ENCODE data around the gene FAM24B. TPM values are rescaled to one million over a fixed set of nuclear protein-coding genes. Genes with fewer than 3 reads are reported as not detected.

The FAM24B gene
- total RNA-seq, 1 experiment from 2014 or later, result 19.0 TPM

DNA sequence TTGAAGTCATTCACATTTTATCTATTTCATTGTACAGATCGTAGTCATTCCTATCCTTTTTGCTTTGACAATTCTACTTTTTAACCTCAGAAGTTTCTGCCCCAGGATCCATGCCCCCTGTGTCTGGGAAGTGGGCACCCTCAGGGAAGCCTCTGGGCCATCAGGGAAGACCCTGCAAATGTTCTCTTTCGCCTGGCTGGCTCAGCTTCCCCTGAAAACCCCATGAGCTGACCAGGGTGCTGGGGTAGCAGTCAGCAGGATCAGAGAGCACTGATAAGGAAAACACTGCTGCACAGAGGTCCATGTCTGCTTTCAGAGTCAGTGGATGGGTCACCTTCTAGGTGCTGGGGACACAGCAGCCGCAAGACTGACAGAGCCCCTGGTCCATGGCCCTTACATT is 57.6 kb downstream of the FAM24B start:
- TF ChIP-seq, protein P1, sequence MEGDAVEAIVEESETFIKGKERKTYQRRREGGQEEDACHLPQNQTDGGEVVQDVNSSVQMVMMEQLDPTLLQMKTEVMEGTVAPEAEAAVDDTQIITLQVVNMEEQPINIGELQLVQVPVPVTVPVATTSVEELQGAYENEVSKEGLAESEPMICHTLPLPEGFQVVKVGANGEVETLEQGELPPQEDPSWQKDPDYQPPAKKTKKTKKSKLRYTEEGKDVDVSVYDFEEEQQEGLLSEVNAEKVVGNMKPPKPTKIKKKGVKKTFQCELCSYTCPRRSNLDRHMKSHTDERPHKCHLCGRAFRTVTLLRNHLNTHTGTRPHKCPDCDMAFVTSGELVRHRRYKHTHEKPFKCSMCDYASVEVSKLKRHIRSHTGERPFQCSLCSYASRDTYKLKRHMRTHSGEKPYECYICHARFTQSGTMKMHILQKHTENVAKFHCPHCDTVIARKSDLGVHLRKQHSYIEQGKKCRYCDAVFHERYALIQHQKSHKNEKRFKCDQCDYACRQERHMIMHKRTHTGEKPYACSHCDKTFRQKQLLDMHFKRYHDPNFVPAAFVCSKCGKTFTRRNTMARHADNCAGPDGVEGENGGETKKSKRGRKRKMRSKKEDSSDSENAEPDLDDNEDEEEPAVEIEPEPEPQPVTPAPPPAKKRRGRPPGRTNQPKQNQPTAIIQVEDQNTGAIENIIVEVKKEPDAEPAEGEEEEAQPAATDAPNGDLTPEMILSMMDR (IDR thresholded peaks at IDR 0.05; ENCODE audit: insufficient read depth in 1 of 2, low read depth in 1 of 2, low read length in 1 of 2, severe bottlenecking in 1 of 2, unreplicated experiment in 1 of 2), result no peak
- Mint-ChIP-seq H3K4me1 (ENCODE audit: low read depth, unreplicated experiment) (no peaks in the 10 kb centered on the region), H3K27me3 (ENCODE audit: insufficient read depth, unreplicated experiment) (peaks cover 40% of the 10 kb centered on the region), H3K4me3 (ENCODE audit: unreplicated experiment) (no peak overlapping the region), H3K27ac (ENCODE audit: unreplicated experiment) (no peak overlapping the region), H3K36me3 (ENCODE audit: insufficient read depth, unreplicated experiment) (no peaks in the 10 kb centered on the region), H3K9me3 (ENCODE audit: unreplicated experiment) (no peaks in the 10 kb centered on the region)
- ChIA-PET CTCF (no interaction called here), POLR2A (no interaction called here)
- no peak for DNase-seq
- no peaks in the 10 kb centered on the region for H3K9me3 ChIP-seq
- no peaks in the 10 kb centered on the region for H3K4me1 ChIP-seq
- no peak overlapping the region for H3K4me3 ChIP-seq (ENCODE audit: low read depth, low read length)
- H3K27me3 ChIP-seq (replicated peaks; ENCODE audit: control insufficient read depth, insufficient read depth, low read length), result no peaks in the 10 kb centered on the region
- no peaks in the 10 kb centered on the region for H3K36me3 ChIP-seq (ENCODE audit: control insufficient read depth, insufficient read depth, low read length)
- intact Hi-C loops (cut with micrococcal nuclease; ENCODE audit: unreplicated experiment), result no loop called here
- BruUV-seq (replicated peaks), result no TSS peak

DNA sequence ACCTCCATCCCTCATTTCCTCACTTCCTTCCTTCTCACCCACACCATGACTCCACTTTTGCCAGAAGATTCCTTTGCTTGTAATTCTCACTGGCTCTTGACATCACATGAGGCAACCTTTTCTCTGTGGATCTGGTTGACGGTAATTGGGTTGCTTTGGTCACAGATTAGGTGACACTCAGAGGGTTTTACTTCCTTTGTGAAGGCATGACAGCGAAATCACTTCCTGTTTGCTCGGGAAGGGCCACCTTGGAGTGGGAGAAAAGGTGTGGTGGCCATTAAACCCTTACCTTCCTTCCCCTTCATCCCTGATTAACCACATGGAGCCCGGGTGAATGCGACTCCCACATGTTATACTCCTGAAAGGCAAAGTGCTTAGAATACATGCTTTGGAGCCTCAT is 63.9 kb downstream of the FAM24B start:
- Mint-ChIP-seq H3K4me3 (ENCODE audit: unreplicated experiment) (no peak overlapping the region), H3K27ac (ENCODE audit: unreplicated experiment) (no peak overlapping the region), H3K27me3 (ENCODE audit: insufficient read depth, unreplicated experiment) (peaks cover 22% of the 10 kb centered on the region), H3K9me3 (ENCODE audit: unreplicated experiment) (no peaks in the 10 kb centered on the region), H3K36me3 (ENCODE audit: insufficient read depth, unreplicated experiment) (no peaks in the 10 kb centered on the region), H3K4me1 (ENCODE audit: low read depth, unreplicated experiment) (no peaks in the 10 kb centered on the region)
- H3K36me3 ChIP-seq (ENCODE audit: control insufficient read depth, insufficient read depth, low read length), result no peaks in the 10 kb centered on the region
- ChIA-PET POLR2A (no interaction called here), CTCF (no interaction called here)
- intact Hi-C loops (cut with micrococcal nuclease; ENCODE audit: unreplicated experiment), result no loop called here
- no peak overlapping the region for H3K4me3 ChIP-seq (ENCODE audit: low read depth, low read length)
- H3K27me3 ChIP-seq (replicated peaks; ENCODE audit: control insufficient read depth, insufficient read depth, low read length), result no peaks in the 10 kb centered on the region
- DNase-seq, result no peak
- H3K9me3 ChIP-seq, result no peaks in the 10 kb centered on the region
- H3K4me1 ChIP-seq, result no peaks in the 10 kb centered on the region
- BruUV-seq (replicated peaks), result no TSS peak
- TF ChIP-seq, protein P1 (IDR thresholded peaks at IDR 0.05; ENCODE audit: insufficient read depth in 1 of 2, low read depth in 1 of 2, low read length in 1 of 2, severe bottlenecking in 1 of 2, unreplicated experiment in 1 of 2), result no peak

DNA sequence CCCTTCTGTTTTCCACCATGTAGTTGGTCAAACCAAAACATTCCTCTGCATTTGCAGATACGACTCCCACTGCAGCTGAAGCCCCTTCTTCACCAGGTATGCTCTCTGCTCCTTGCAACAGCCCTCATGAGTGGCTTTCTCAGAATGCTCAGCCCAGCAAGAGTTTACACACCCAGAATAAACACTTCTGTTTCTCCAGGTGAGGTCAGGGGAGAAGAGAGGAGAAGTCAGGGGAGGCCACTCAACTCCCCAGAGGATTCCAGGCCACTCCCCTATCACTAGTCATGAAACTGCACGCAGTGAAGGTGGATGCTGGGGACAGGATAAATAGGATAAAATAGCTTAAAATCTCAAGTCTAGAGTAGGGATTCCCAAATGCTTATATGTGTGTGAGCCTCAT is 64.9 kb downstream of the FAM24B start:
- no peak overlapping the region for H3K27ac Mint-ChIP-seq (ENCODE audit: unreplicated experiment)
- H3K36me3 Mint-ChIP-seq (ENCODE audit: insufficient read depth, unreplicated experiment), result no peaks in the 10 kb centered on the region
- TF ChIP-seq, protein P1 (IDR thresholded peaks at IDR 0.05; ENCODE audit: insufficient read depth in 1 of 2, low read depth in 1 of 2, low read length in 1 of 2, severe bottlenecking in 1 of 2, unreplicated experiment in 1 of 2), result no peak
- Histone ChIP-seq H3K9me3 (no peaks in the 10 kb centered on the region), H3K4me3 (ENCODE audit: low read depth, low read length) (no peak overlapping the region), H3K4me1 (no peaks in the 10 kb centered on the region), H3K36me3 (ENCODE audit: control insufficient read depth, insufficient read depth, low read length) (no peaks in the 10 kb centered on the region), H3K27me3 (replicated peaks; ENCODE audit: control insufficient read depth, insufficient read depth, low read length) (no peaks in the 10 kb centered on the region)
- DNase-seq, result no peak
- no peak overlapping the region for H3K4me3 Mint-ChIP-seq (ENCODE audit: unreplicated experiment)
- POLR2A ChIA-PET, result no interaction called here
- intact Hi-C loops (cut with micrococcal nuclease; ENCODE audit: unreplicated experiment), result no loop called here
- no peaks in the 10 kb centered on the region for H3K9me3 Mint-ChIP-seq (ENCODE audit: unreplicated experiment)
- BruUV-seq (replicated peaks), result no TSS peak
- peaks cover 20% of the 10 kb centered on the region for H3K27me3 Mint-ChIP-seq (ENCODE audit: insufficient read depth, unreplicated experiment)
- CTCF ChIA-PET, result no interaction called here
- no peaks in the 10 kb centered on the region for H3K4me1 Mint-ChIP-seq (ENCODE audit: low read depth, unreplicated experiment)

All from Caco-2 (cell line).